Renal cortex interstitium (tissue), 11 donors: Measurements from ENCODE around the gene PLOD2. TPM values are rescaled to one million over a fixed set of nuclear protein-coding genes. Genes with fewer than 3 reads are reported as not detected.
"Not testable (repeated sequence)": the region's sequence is repeated elsewhere in the genome, so short reads cannot be mapped to it uniquely, and the experiment has no call there.

Source experiments
- DNase-seq, 11 donors: peaks; one replicate each; pipeline ENCODE4 v3.0.0-alpha.2; 2013; ENCODE audit warnings: low read depth in 9 of 11, low spot score in 4 of 11; ENCODE audit errors: extremely low read depth in 1 of 11
- polyA plus RNA-seq, 3 donors: library from polyadenylated mRNA; unstranded; fragments of 120-200 nt; gene quantifications; one replicate each; pipeline ENCODE4 v1.2.1, GENCODE V29; 2013; ENCODE audit not compliant: insufficient read length in 3 of 3

Gene PLOD2
- polyA plus RNA-seq, 3 donors: 136 to 191 (median 183) TPM

DNA sequence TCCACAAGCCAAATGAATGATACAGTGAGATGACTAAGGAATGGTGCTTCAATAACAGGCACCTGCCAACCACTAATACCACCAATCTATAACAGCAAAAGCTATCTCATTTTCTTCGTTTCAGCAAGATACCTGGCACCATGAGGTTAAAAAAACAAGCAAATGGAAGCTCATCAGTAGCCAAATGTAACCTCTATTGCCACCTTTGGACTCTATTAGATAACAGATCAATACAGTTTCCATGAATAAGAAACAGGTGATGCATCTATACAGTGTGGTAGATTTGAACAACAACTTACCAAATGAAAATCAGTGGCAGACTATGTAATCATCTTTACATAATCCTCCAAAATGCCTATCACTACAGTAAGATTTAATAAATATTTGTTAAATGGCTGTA is 32.8 kb downstream of the PLOD2 start:
- no peak for DNase-seq

DNA sequence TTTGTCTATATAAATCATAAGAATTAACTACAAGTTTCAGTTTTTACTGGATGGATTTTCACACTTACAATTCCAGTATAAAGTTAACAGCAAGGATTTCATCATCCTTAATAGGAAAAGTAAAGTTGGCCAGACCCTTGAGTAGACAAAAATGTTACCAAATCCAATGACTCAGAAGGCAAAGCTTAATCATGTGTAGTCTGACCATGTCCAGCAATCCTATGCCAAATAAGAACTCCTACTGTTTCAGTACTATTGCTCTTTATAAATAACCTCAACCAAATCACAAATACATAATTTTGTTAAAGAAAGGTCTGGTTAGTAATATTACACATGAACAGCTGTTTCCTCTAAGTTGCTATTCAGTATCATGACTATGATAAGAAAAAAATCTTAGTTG is 35.0 kb downstream of the PLOD2 start:
- no peak for DNase-seq

DNA sequence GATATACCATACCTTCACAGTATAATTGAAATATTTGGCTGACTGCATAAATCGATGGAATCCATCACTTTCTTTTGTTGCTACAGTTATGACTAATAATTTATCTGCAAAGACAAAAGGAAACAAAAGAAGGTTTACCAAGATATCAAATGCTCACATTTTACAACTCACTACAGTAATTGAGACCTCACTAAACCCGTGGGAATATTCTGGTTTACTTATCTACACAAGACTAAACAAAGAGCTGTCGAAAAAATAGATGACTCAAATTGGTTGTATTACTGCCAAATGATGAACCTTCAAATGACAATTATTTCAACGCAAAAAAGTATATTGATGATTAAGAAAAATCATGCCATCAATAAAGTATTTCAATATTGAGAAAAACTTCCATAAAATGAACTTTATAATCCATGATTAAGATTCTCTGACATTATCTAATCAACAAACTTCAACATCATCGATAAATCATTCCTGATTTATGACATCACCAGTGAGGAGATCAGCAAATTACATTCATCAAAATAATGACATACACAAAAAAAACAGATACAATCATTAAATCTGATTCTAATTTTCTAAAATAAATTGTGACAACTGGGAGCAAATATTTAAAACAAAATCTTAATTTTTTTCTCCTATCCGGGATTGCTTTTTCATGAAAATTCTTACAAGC is 36.7 kb downstream of the PLOD2 start:
- DNase-seq: no peak

DNA sequence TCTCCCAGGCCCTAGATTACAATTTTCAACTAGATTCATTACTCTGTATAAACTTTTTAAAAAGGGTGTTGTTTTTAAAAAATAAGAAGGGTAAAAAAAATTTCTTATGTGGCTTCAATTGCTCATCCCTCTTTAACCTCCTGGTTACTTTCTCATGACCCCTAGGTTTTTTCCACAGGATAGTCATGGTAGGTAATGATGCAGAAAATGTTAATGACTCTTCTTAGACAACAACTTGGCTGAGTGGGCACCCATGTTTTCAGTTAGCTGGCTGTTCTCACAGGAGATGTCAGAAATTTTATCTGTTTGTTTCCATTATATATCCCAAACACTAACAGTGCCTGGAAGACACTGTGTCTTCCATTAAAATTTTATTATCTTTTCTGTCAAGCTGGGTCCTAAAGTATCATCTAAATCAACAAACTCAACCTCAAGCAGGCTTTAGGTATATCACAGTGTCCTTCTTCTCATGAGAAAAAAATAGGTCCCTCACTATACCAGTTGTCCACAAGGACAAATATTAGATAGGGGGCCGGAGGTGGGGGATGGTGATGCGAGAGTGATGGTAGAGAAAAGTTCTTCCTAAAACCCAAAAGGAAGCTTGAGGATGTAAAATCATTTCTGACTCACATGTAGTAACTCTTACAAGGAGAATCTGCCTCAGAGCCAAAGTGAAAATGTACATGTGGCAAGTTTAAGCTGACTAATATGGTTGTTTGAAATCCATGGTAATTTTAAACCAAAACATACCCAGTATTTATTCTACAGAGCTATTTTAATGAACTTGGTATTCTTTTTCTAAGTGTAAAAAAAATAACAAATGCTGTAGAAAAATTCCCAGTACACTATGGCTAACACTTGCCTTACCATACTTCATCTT is 43.3 kb downstream of the PLOD2 start:
- DNase-seq: peak in 8 of 11 donors; percentile 18 to 48 (median 24)

DNA sequence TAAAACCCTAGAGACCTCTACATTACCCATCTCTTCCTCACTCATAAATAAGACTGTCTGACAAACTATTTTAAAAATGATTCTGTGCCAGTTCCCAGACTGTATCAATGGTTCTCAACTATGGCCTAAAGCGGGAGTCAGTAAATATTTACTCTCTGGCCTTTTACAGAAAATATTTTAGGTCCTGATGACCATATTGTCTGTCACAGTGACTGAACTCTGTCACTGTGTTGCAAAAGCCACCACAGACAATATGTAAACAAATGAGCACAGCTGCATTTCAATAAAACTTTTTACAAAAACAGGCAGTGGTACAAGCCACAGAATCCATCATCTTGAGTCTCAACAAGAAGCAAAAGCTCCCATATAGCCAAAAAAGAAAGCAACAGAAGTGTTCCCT is 45.4 kb downstream of the PLOD2 start:
- DNase-seq: no peak

DNA sequence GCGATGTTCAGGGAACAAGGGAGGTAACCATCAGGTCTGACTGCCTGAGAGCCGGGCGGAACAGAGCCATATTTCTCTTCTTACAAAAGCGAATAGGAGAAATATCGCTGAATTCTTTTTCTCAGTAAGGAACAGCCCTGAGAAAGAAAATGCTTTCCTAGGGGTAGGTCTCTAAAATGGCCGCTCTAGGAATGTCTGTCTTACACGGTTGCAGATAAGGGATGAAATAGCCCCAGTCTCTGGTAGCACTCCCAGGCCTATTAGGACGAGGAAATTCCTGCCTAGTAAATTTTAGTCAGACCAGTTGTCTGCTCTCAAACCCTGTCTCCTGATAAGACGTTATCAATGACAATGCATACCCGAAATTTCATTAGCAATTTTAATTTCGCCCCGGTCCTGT is 47.2 kb downstream of the PLOD2 start:
- DNase-seq: not testable (repeated sequence)

DNA sequence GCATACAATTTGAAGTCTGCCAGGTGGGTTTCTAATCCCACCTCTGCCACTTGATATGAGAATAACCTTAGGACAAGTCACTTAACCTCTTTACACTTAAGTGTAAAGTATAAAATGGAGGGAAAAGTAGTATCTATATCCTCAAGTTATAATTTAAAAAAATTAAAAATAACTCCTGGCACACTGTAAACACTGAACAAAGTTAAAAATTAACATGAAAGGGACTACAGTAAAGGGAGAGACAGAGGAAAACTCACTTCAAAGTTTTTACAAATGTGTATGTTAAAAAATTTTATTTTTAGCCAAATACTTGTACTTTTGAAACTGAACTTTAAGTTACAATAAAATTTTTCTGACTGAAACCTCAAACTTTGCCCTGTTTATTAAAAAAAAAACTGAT is 49.6 kb downstream of the PLOD2 start:
- no peak for DNase-seq

DNA sequence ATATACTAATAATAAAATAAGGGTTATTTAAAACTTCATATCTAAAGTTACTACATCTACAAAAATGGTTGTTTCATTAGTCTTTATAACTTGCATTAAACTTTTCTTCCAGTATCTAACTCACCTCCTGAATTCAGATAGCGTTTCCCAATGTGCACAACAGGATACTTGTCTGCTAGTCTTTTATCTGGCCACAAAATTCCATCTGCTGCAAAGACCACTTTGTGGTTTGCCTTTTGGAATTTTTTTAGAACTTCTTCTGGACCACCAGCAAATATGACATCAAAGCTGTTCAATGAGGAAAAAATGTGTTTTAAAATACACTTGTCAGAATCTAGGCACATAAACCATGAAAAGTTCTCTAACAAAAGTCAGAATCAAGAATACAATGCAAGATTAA is 50.8 kb downstream of the PLOD2 start:
- no peak for DNase-seq

DNA sequence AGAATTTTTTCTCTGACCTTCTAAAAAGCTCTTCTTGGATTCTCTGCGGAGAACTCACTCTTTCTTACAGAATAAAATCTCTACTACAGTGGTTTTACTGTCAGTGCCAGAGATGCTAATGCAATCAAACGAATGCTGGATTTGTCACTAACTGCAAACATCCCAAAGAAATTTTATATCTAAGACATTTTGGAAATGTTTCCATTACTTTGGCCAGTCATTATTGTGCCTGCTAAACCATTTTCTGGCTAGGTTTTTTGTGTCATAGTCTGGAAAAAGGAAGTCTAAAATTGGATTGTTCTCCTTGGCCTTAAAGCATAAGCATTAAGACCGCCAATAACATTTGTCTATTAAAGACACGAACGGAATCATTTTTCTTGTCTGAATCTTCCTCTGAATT is 54.0 kb downstream of the PLOD2 start:
- DNase-seq: no peak

DNA sequence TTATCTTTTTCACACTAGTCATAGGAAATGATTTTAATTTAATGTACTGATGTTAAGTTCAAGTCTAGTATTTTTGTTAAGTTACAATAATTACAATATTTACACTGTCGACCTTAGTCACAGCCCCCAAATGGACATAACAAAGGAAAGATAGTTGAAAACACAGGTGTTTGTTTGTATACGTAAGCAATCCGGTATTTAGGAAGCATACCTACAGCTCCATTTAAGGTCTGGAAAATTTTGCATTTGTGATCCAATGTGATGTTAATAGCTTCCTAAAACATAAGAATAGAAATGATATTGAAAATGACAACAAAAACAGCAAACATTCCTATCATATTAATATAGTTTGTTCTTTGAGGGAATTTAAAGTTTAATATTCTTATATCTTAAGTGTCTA is 56.9 kb downstream of the PLOD2 start:
- DNase-seq: no peak

DNA sequence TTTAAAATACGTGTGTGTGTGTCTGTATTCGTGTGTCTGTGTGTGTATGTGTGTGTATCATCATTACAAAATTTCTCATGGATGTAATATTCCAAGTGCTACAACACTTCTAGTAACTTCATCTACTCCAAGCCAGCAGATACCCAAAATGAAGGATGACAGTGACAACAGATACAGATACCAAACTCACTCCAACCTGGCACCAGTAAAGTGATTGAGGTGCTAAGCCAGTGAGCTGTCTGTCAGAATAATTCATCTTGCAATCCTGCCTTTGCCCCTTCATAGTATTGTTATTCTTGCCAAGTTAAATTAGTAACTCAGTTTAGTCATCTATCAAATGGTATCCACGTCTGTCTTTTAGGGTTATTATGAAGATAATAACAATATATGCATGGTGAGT is 58.1 kb downstream of the PLOD2 start:
- no peak for DNase-seq

DNA sequence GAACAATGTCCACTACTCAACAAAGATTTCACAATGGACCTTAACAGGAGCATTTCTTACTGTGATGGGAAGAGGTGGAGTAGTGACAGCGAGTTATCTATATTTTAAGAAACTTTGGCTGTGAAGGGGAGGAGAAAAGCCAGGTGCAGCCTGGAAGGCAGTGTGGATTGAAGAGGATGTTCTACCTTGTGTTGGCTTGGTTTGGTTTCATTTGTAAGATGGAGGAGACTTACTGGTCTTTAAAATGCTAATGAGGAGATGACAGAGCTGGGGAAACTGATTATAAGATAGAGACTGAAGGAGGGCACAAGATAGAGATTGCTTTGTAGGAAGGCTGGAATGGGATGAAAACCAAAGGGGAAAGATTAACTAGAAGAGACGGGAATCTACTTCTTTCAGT is 59.4 kb downstream of the PLOD2 start:
- no peak for DNase-seq

DNA sequence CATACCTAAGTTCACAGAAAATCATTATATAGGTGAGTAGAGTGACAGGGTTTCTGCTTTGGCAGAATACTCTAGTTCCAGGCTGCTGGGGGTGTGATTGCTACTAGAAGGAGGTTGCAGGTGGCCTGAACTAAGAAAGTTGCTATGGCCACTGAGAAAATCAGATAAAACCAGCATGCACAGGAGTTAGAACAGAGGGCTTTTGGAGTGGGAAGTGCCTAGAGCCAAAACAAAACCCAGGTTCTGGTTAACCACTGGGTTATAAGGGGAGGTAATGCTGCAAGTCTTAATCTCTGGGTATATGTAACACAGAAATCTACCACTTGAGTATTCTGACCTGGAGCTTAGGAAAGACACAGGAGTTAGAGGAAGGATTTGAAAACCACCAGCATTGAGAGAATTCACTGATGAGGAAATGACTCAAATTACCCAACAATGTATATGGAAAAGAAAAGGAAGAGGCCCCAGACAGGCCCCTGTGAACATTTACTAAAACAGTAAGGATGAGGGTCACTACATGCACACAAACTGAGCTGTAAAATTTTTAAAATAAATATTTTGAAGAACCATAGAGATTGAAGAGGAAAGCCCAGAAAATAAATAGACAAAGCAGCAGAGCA is 60.0 kb downstream of the PLOD2 start:
- no peak for DNase-seq

DNA sequence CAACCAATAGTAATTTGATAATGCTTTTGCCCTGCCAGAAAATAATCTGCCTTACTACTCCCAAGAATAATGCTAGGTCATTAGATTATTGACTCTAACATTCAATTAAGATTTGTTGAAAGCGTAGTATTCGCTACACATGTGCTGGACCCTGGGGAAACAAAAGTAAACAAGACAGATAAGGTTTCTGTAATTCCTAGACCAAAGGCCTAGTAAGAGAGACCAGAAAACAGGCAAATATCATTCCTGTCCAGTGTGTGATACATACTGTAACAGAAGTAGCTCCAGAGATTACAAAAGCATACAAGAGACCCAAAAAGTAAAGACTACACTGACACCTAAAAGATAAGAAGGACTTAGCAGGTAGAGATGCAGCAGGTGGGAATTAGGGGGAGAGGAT is 60.8 kb downstream of the PLOD2 start:
- DNase-seq: no peak

DNA sequence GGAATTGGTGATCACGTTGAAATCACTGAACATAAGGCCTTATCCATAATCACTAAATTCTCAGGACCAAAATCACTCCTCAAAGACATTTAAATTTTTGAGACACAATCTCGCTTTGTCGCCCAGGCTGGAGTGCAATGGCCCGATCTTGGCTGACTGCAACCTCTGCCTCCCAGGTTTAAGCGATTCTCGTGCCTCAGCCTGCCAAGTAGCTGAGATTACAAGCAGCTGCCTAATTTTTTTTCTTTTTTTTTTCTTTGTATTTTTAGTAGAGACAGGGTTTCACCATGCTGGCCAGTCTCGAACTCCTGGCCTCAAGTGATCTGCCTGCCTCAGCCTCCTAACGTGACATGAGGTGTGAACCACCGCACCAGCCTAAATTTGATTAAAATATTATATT is 61.7 kb downstream of the PLOD2 start:
- DNase-seq: no peak

DNA sequence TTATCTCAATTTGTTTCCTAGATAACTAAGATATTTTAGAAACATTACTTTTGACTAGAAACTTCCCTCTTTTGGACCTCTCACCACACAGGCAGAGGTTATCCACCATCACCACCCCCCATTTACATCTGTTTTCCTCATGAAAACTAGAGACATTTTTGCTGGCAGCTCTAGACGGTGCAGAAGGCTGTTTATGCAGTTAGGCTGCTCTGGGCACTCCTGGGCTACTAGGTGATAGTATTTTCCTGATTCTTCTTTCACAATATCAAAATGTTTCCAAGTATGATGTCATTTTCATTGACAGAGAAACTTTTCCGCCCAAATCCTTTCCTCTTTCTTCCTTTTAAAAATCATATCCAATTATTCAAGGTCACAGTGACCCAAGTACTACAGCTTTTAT is 67.1 kb downstream of the PLOD2 start:
- DNase-seq: no peak

DNA sequence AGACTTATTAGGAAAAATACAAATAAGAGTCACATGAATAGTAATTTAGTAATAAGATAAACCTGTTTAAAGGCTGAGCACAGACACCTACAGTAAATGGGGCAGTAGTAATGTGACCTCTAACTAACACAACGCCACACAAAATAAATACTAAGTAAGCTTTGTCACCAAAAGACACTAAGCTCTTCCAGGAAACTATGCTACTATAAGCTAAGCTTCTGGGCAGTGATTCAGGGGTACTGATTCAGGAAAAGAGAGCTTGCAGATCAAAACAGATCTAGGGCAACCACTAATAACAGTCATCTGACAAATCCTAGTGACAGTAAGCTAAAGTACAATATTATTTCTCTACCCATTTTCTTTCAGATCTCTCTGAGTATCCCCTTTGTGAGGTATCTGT is 68.8 kb downstream of the PLOD2 start:
- no peak for DNase-seq

DNA sequence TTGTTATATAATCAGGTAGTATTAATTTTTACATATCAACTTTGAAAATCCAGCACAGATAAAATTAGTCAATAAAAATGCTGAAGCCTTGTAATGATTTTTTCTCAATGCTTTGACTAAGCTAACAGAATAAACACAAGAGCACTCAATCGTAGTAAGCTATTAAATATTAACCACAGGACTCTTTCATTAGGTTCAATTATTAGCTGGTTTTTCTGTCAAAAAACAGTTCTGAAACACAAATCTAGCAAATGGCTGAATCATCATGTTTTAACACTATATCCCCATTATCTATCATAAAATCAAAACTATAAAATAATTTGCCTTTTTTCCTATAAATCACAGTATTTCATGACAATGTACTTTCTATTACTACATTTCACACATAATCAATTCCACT is 69.6 kb downstream of the PLOD2 start:
- DNase-seq: no peak

DNA sequence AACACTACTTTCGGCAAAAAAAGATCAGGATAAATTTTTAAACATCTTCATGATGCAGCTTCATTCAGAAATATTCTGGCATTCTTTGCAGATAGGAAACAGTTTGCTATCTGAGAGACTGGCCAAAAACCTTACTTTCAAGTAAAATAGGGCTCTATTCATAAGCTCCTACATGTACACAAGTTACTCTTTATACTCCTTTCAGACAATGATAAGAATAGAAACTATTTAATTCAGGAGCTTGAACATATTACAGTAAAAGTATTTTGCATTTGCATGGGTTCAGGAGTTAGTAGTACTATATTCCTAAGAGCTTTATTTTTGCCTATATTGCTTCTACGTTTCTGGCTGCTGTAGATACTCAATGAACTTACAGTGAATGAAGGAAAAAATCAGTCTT is 70.5 kb downstream of the PLOD2 start:
- DNase-seq: no peak

DNA sequence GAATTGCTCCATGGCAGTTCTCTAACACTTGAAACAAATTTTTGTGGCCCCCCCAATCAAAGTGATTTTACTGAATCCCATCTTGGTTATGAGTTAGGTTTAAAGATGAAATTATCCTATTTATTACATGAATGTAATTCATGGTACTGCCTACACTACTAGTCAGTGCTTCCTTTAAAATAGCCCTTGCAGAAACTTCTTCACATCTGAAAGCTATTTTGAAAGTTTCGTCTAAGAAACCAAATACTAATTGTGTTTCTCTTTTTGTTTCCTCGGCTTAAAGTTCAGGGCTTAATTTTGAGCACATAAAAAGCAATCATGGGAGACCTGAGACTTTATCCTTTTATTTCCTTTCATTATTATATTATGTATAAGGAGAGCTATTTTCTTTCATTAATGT is 72.1 kb downstream of the PLOD2 start:
- no peak for DNase-seq
